NCI-H2171 treated with DMSO at 0.1 percent for 48 hours (cell line): Measurements from ENCODE around the gene RTF1.
"Not testable (repeated sequence)": the region's sequence is repeated elsewhere in the genome, so short reads cannot be mapped to it uniquely, and the experiment has no call there.

ENCODE experiments used
- DNase-seq: peaks from one replicate; lab custom pipeline; 2025; lab: John Stamatoyannopoulos, UW

Gene RTF1

DNA sequence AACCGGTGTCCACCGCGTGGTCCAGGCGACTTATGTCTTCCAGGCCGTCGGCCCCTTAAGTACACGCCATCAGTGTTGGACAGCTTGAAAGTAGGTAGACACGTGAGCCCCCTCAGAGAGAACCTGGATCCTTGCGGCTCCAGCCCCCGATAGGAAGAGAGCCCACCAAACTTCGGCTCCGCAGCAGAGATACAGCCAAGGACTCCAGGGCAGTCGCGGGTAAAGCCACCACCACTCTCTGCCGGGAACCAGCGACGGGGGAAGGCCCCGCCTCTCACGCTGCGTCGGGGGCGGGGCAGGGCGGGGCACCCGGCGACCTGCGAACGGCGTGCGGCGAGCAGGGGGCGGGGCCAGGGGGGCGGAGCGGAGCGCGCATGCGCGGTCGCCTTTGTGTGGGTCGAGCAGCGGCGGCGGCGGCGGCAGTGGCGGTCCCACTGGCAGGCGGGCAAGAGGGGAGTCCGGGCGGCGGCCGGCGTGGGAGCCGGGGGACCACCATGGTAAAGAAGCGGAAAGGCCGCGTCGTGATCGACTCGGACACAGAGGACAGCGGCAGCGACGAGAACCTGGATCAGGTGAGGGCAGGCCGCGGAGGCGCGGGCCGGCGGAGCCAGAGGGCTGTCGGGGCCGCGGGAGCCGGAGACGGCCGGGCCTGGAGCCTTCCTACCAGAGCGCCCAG, at the start of gene RTF1:
Gene RTF1, plus strand, starts transcription at position 354 of the 676 bp plus-strand sequence. Its CDS starts 21 bp downstream, at position 375.
- DNase-seq: peak; percentile 80

- no peak for DNase-seq
Observed at GRCh38 chr15:41367418-41367817, 49.5 kb upstream of the RTF1 start.

DNA sequence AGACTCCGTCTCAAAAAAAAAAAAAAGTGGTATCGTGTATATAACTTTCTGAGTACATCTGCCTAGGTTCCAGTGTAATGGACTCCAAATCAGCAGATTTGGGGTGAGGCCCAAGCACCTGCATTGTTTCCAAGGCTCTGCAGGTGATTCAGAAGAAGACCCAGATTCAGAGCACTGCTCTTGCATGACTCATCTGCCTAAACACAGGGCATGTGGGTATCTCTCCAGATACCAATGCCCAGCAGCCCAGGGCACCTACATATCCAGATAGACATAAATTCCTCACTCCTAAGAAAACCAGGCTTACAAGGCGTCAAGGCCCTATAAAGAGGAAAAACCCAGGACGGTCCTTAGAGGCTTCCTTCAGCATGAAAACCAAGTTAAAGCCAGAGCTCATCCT, 38.9 kb upstream of the RTF1 start:
- DNase-seq: no peak

- not testable (repeated sequence) for DNase-seq
Observed at GRCh38 chr15:41383974-41384749, 32.7 kb upstream of the RTF1 start.

- DNase-seq: no peak
Observed at GRCh38 chr15:41387646-41388045, 29.2 kb upstream of the RTF1 start.

DNA sequence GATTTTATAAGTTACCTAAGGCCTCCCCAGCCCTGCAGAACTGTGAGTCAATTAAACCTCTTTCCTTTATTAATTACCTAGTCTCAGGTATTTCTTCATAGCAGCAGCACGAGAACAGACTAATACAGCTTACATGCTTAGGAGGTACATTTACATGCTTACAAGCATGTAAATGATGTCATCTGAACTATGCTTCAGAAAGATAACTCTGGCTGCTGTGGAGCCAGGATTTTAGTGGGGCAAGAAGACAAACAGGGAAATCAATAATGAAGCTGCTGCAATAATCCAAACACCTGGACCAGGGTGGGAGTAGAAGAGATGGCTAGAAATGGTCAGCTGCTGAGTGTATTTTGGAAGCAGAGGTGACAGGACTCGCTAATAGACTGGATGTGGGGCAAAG, 24.2 kb upstream of the RTF1 start:
- DNase-seq: no peak

- no peak for DNase-seq
Observed at GRCh38 chr15:41394924-41395323, 22.0 kb upstream of the RTF1 start.

GRCh38 chr15:41396111-41396510, 20.8 kb upstream of the RTF1 start:
- no peak for DNase-seq

GRCh38 chr15:41401904-41402267, 15.0 kb upstream of the RTF1 start:
- no peak for DNase-seq

- peak; percentile 51 for DNase-seq
Observed at GRCh38 chr15:41407341-41407740, 9.6 kb upstream of the RTF1 start.

DNA sequence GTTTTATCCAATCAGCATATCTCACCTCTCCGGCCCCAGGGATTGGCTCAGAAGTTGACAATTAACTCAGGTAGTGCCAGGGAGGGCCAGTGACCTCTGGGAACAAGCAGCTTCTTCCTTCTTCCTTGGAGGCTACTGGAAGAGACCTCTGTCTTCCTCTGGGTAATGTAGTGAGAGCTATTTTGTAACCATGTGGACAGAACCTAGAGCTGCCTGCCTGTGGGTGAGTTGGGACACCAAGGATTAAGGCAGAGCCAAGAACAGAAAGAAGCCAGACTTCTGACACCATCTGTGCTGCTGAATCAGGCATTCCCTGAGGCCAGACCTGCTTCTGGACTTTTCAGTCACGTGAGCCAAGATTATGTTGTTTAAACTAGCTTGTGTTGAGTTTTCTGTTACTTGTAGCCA, 8.7 kb upstream of the RTF1 start:
- DNase-seq: no peak

DNA sequence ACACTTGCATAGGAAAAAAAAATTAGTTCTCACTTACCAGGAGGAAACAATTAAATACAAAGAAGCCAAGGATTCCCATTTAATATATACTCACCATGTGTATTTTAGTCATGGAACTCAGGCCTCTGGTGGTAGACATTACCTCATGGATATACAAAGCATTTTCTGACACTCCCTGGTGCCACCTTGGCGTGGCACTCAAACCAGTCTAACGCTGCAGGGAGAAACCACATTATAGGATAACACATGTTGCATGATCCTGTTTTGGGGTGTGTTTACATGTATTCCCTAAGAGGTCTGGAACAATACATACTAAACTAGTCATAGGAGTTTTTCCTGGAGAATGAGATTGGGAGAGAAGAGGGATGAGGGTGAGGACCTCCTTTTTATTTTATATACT, 5.9 kb upstream of the RTF1 start:
- no peak for DNase-seq

GRCh38 chr15:41411441-41411840, 5.5 kb upstream of the RTF1 start:
- no peak for DNase-seq

DNA sequence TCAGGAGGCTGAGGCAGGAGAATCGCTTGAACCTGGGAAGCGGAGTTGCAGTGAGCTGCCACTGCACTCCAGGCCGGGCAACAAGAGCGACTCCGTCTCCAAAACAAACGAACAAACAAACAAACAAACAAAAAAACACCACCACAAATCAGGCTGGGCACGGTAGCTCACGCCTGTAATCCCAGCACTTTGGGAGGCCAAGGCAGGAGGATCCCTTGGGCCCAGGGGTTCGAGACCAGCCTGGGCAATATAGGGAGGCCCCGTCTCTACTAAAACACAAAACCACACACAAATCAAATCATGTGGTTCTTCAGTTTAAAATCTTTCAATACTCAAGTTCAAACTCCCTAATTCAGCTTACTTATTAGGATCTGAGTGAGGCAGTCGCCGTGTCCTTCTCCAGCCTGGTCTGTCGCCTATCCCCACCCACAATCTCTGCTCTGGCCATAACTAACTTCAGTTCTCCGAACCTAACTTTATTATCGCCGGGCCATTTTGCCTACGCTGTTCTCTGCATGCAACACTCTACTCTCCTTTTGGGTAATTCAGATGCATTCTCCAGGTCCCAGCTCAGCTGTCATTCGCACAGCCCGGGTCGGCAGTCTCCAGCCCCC, 660 bp upstream of the RTF1 start:
- DNase-seq: no peak

GRCh38 chr15:41417418-41418195, 712 bp downstream of the RTF1 start:
- DNase-seq: no peak

- DNase-seq: no peak
Observed at GRCh38 chr15:41423979-41424659, 7.2 kb downstream of the RTF1 start.

- no peak for DNase-seq
Observed at GRCh38 chr15:41424809-41425208, 7.9 kb downstream of the RTF1 start.

- peak; percentile 28 for DNase-seq
Observed at GRCh38 chr15:41425907-41426306, 9.0 kb downstream of the RTF1 start.

DNA sequence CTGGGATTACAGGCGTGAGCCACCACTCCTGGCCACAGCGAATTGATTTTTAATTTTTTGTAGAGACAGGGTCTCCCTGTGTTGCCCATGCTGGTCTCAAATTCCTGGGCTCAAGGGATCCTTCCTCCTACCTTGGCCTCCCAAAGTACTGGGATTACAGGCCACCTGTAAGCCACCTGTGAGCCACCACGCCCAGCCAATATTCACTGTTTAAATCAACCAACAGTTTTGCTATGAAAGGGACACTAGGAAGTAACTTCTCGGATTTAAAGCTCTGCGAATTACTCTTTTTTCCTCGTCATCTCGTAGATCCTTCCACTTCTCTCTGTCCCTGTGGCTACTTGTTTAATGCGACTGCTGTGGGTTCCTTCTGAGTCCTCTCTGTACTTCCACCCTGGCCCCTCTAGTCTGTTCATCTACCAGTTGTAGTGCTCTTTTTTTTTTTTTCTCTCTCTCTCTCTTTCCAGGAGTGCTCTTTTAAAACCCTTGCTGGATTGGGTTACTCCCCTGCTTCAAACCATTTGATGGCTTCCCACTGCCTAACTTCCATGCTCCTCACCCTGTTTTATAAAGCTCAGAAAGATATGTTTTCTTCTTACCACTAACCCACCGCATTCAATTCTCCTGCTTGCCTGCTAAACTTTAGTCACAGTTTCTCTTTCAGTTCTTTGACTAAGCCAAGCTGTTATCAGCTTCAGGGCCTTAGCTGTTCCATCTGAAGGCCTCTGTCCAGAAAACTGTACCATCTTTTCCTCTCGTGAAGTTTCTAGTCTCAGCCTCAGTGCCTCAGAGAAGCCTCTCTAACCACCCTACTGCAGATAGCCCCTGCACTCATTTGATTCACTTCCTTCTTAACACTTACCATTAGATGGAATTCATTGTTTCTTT, 12.4 kb downstream of the RTF1 start:
- DNase-seq: no peak

DNA sequence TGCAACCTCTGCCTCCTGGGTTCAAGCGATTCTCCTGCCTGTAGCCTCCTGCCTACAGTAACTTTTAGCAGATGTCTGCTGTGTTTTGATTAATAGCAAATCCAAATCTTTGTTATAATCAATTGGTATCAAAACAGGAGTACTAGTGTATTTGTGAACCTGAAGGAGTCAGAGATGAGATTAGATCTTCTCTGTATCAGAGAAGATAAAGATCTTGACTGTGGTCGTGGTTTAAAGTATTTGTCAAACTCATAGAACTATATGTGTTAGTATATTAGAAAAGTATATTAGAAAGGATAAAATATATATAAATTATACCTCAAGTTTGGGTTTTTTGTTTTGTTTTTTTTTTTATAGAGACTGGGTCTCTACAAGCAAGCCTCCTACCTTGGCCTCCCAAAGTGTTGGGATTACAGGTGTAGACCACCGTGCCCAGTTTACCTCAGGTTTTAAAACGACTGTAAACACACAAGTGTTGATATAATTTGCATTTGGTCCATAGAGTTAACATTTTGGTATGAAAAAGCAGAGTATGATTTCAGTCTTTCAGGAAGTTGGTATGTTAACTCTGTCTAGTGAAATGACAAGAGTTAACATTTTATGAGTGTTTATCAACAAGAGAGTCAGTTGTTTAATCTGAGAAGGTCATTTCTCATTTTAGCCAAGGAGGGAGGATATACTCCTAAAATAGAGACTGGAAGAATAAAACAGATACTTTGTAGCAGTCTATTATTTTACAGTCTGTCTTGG, 18.3 kb downstream of the RTF1 start:
- no peak for DNase-seq
